Ishikawa (cell line): Measurements from ENCODE around the gene NBL1.

Experiments
- EGR1 ChIP-seq: IDR thresholded peaks from 2 replicates; pipeline ENCODE4 v1.6.1; 2012
- EP300 ChIP-seq: IDR thresholded peaks from 2 replicates; pipeline ENCODE4 v1.6.1; 2012; ENCODE audit warnings: borderline replicate concordance
- MAX ChIP-seq: IDR thresholded peaks from 2 replicates; pipeline ENCODE4 v1.6.1; 2012
- TAF1 ChIP-seq: IDR thresholded peaks from 2 replicates; pipeline ENCODE4 v1.6.1; 2012; ENCODE audit warnings: low read depth, mild to moderate bottlenecking
- TCF12 ChIP-seq: IDR thresholded peaks from 2 replicates; pipeline ENCODE4 v1.6.1; 2012; ENCODE audit warnings: low read depth
- TEAD4 ChIP-seq: IDR thresholded peaks from 2 replicates; pipeline ENCODE4 v1.6.1; 2012
- YY1 ChIP-seq: IDR thresholded peaks from 2 replicates; pipeline ENCODE4 v1.6.1; 2012; ENCODE audit warnings: low read depth

- TF ChIP-seq EGR1 = no peak
- no peak for TF ChIP-seq YY1
- TF ChIP-seq EP300 = no peak
- no peak for TF ChIP-seq TAF1
- TF ChIP-seq MAX = no peak
- TF ChIP-seq TCF12 = no peak
- TF ChIP-seq TEAD4 = no peak
Observed at GRCh38 chr1:19662313-19662712, 18.2 kb downstream of the NBL1 start.
